Epidermal melanocyte (primary cell): ENCODE data around the gene GLP2R.
"Not testable (repeated sequence)": the region's sequence is repeated elsewhere in the genome, so short reads cannot be mapped to it uniquely, and the experiment has no call there.

ENCODE experiments used
- DNase-seq: peaks from one replicate; pipeline ENCODE4 v3.0.0; 2011; ENCODE audit warnings: low spot score; ENCODE audit not compliant: insufficient read length

Gene GLP2R

GRCh38 chr17:9825641-9826150 lies at the start of gene GLP2R:
TSS of gene GLP2R (plus strand) at chr17:9825924. CDS start at chr17:9826064, 140 bp downstream.
- no peak for DNase-seq

- DNase-seq, result no peak
Measured at GRCh38 chr17:9776911-9777310, 48.8 kb upstream of the GLP2R start.

GRCh38 chr17:9780552-9780951 lies 45.2 kb upstream of the GLP2R start:
- DNase-seq, result no peak

- DNase-seq, result no peak
Measured at GRCh38 chr17:9783050-9783449, 42.7 kb upstream of the GLP2R start.

- not testable (repeated sequence) for DNase-seq
Measured at GRCh38 chr17:9783465-9783864, 42.3 kb upstream of the GLP2R start.

GRCh38 chr17:9784544-9784943 lies 41.2 kb upstream of the GLP2R start:
- DNase-seq, result no peak

GRCh38 chr17:9788601-9789000 lies 37.1 kb upstream of the GLP2R start:
- no peak for DNase-seq

GRCh38 chr17:9790316-9790715 lies 35.4 kb upstream of the GLP2R start:
- no peak for DNase-seq

- no peak for DNase-seq
Measured at GRCh38 chr17:9790889-9791876, 34.5 kb upstream of the GLP2R start, which contains the start of gene DHRS7C. TSS of gene DHRS7C (minus strand) at chr17:9791592. CDS start at chr17:9791284, 308 bp downstream.

GRCh38 chr17:9792181-9792840 lies 33.4 kb upstream of the GLP2R start:
- DNase-seq, result no peak

GRCh38 chr17:9798008-9798407 lies 27.7 kb upstream of the GLP2R start:
- no peak for DNase-seq

- no peak for DNase-seq
Measured at GRCh38 chr17:9798724-9799123, 27.0 kb upstream of the GLP2R start.

- no peak for DNase-seq
Measured at GRCh38 chr17:9801505-9801904, 24.2 kb upstream of the GLP2R start.

- no peak for DNase-seq
Measured at GRCh38 chr17:9802294-9802693, 23.4 kb upstream of the GLP2R start.

GRCh38 chr17:9802697-9803096 lies 23.0 kb upstream of the GLP2R start:
- no peak for DNase-seq

GRCh38 chr17:9805769-9806168 lies 20.0 kb upstream of the GLP2R start:
- DNase-seq, result no peak

GRCh38 chr17:9806699-9807098 lies 19.0 kb upstream of the GLP2R start:
- no peak for DNase-seq

GRCh38 chr17:9809409-9809808 lies 16.3 kb upstream of the GLP2R start:
- DNase-seq, result no peak

- DNase-seq, result no peak
Measured at GRCh38 chr17:9810100-9810949, 15.4 kb upstream of the GLP2R start.

GRCh38 chr17:9811086-9811485 lies 14.6 kb upstream of the GLP2R start:
- DNase-seq, result no peak

- DNase-seq, result no peak
Measured at GRCh38 chr17:9811537-9811936, 14.2 kb upstream of the GLP2R start.
